ENCODE results near the gene SLC35A5.

GRCh38 chr3:112585782-112586181 lies 23.9 kb downstream of the SLC35A5 start:
- no peak for TF ChIP-seq SIN3A (IDR thresholded peaks at IDR 0.05; ENCODE audit: borderline replicate concordance, insufficient read depth, low read length)
- TF ChIP-seq TAF1 (IDR thresholded peaks at IDR 0.05; ENCODE audit: borderline replicate concordance, insufficient read depth, low read length), result no peak
